Mesendoderm (in vitro differentiated cells): ENCODE results near the gene ZNF662.

Experiments used
- DNase-seq: peaks from one replicate; pipeline ENCODE4 v3.0.0; 2013
- H2AK5ac ChIP-seq: 2 replicates; pipeline ENCODE4 v1.6.1; 2013; ENCODE audit warnings: low read length, inconsistent platforms
- H2BK120ac ChIP-seq: 2 replicates; pipeline ENCODE4 v1.6.1; 2013; ENCODE audit warnings: low read depth, mild to moderate bottlenecking, low read length, moderate library complexity, mixed read lengths
- H2BK15ac ChIP-seq: replicated peaks from 2 replicates; pipeline ENCODE4 v1.6.1; 2013; ENCODE audit warnings: low read depth, mild to moderate bottlenecking, moderate library complexity
- H2BK5ac ChIP-seq: 2 replicates; pipeline ENCODE4 v1.6.1; 2013; ENCODE audit warnings: low read length, inconsistent platforms
- H3K18ac ChIP-seq: 2 replicates; pipeline ENCODE4 v1.6.1; 2013; ENCODE audit warnings: mild to moderate bottlenecking, low read length, mixed read lengths
- H3K23ac ChIP-seq: one replicate; pipeline ENCODE4 v1.6.1; 2013; ENCODE audit warnings: low read length
- H3K27ac ChIP-seq: 2 replicates; pipeline ENCODE4 v1.5.1; 2013; ENCODE audit warnings: low read depth, mild to moderate bottlenecking, inconsistent platforms, low read length, moderate library complexity
- H3K27me3 ChIP-seq: 2 replicates; pipeline ENCODE4 v1.6.1; 2013; ENCODE audit warnings: low read length, control low read depth, mild to moderate bottlenecking, inconsistent platforms; ENCODE audit not compliant: insufficient read depth, poor library complexity
- H3K36me3 ChIP-seq: 2 replicates; pipeline ENCODE4 v1.6.1; 2013; ENCODE audit warnings: low read length, inconsistent platforms; ENCODE audit not compliant: control insufficient read depth, insufficient read depth
- H3K4ac ChIP-seq: one replicate; pipeline ENCODE4 v1.6.1; 2013; ENCODE audit warnings: low read depth, mild to moderate bottlenecking, low read length, moderate library complexity
- H3K4me1 ChIP-seq: 2 replicates; pipeline ENCODE4 v1.6.1; 2013; ENCODE audit warnings: low read depth, low read length, inconsistent platforms; ENCODE audit not compliant: control insufficient read depth
- H3K4me2 ChIP-seq: 2 replicates; pipeline ENCODE4 v1.6.1; 2013; ENCODE audit warnings: low read length
- H3K4me3 ChIP-seq: 2 replicates; pipeline ENCODE4 v1.5.1; 2013; ENCODE audit warnings: mild to moderate bottlenecking, low read length
- H3K56ac ChIP-seq: one replicate; pipeline ENCODE4 v1.6.1; 2013; ENCODE audit warnings: low read length
- H3K79me1 ChIP-seq: 2 replicates; pipeline ENCODE4 v1.6.1; 2013; ENCODE audit warnings: low read length, inconsistent platforms
- H3K79me2 ChIP-seq: 2 replicates; pipeline ENCODE4 v1.6.1; 2013; ENCODE audit warnings: mild to moderate bottlenecking, low read length; ENCODE audit not compliant: control insufficient read depth, insufficient read depth
- H3K9ac ChIP-seq: 2 replicates; pipeline ENCODE4 v1.6.1; 2013; ENCODE audit warnings: low read length, inconsistent platforms
- H4K5ac ChIP-seq: one replicate; pipeline ENCODE4 v1.6.1; 2013; ENCODE audit warnings: low read length
- H4K8ac ChIP-seq: one replicate; pipeline ENCODE4 v1.6.1; 2013; ENCODE audit warnings: low read depth, mild to moderate bottlenecking, control low read depth, low read length, moderate library complexity
- WGBS: extraction: QIAGEN DNeasy Blood & Tissue Kit; methylation state at CpG from one replicate; pipeline ENCODE4 v1.1.7; 2013; ENCODE audit warnings: low lambda C conversion rate, missing lambda C conversion rate; ENCODE audit not compliant: insufficient coverage; ENCODE audit errors: extremely low coverage; 5-methylcytosine and 5-hydroxymethylcytosine counted together

The ZNF662 gene

GRCh38 chr3:42891042-42891441 is 14.9 kb upstream of the ZNF662 start:
- Histone ChIP-seq H4K5ac (no peak overlapping the region), H3K18ac (no peak overlapping the region), H3K36me3 (no peaks in the 10 kb centered on the region), H3K4me1 (peaks cover 8% of the 10 kb centered on the region), H2AK5ac (no peak overlapping the region), H2BK120ac (peak overlapping the region; percentile 45), H2BK15ac (no peak overlapping the region), H3K79me1 (no peaks in the 10 kb centered on the region), H3K27me3 (no peaks in the 10 kb centered on the region), H3K79me2 (no peaks in the 10 kb centered on the region), H3K4me3 (no peak overlapping the region), H2BK5ac (no peak overlapping the region), H4K8ac (no peak overlapping the region), H3K56ac (peak overlapping the region; percentile 26), H3K27ac (no peak overlapping the region), H3K23ac (no peak overlapping the region), H3K4me2 (no peak overlapping the region), H3K9ac (no peak overlapping the region), H3K4ac (no peak overlapping the region)
- WGBS = no CpG with 5 or more reads among the region's 2 CpGs
- peak; percentile 84 for DNase-seq

GRCh38 chr3:42892169-42892568 is 13.8 kb upstream of the ZNF662 start:
- no peak overlapping the region for H3K18ac ChIP-seq
- no peak for DNase-seq
- no CpG with 5 or more reads among the region's 1 CpG for WGBS
- no peak overlapping the region for H2BK120ac ChIP-seq
- peak overlapping the region; percentile 85 for H2BK15ac ChIP-seq
- peaks cover 5% of the 10 kb centered on the region for H3K4me1 ChIP-seq
- no peak overlapping the region for H3K4me3 ChIP-seq
- no peak overlapping the region for H3K23ac ChIP-seq
- no peak overlapping the region for H2AK5ac ChIP-seq
- H4K5ac ChIP-seq = no peak overlapping the region
- no peak overlapping the region for H2BK5ac ChIP-seq
- H4K8ac ChIP-seq = no peak overlapping the region
- no peaks in the 10 kb centered on the region for H3K27me3 ChIP-seq
- no peaks in the 10 kb centered on the region for H3K79me1 ChIP-seq
- no peaks in the 10 kb centered on the region for H3K79me2 ChIP-seq
- H3K56ac ChIP-seq = no peak overlapping the region
- H3K9ac ChIP-seq = no peak overlapping the region
- H3K36me3 ChIP-seq = no peaks in the 10 kb centered on the region
- no peak overlapping the region for H3K4me2 ChIP-seq
- H3K4ac ChIP-seq = no peak overlapping the region
- H3K27ac ChIP-seq = no peak overlapping the region

- no peak overlapping the region for H2BK120ac ChIP-seq
- H4K5ac ChIP-seq = no peak overlapping the region
- no peak overlapping the region for H3K4me2 ChIP-seq
- no peak overlapping the region for H2BK15ac ChIP-seq
- H3K27ac ChIP-seq = no peak overlapping the region
- H3K79me1 ChIP-seq = no peaks in the 10 kb centered on the region
- no peaks in the 10 kb centered on the region for H3K79me2 ChIP-seq
- H3K27me3 ChIP-seq = no peaks in the 10 kb centered on the region
- H3K18ac ChIP-seq = no peak overlapping the region
- no peaks in the 10 kb centered on the region for H3K4me1 ChIP-seq
- no peaks in the 10 kb centered on the region for H3K36me3 ChIP-seq
- no peak overlapping the region for H4K8ac ChIP-seq
- no CpG with 5 or more reads among the region's 1 CpG for WGBS
- no peak overlapping the region for H2AK5ac ChIP-seq
- H3K56ac ChIP-seq = no peak overlapping the region
- H2BK5ac ChIP-seq = no peak overlapping the region
- no peak for DNase-seq
- H3K4ac ChIP-seq = no peak overlapping the region
- no peak overlapping the region for H3K23ac ChIP-seq
- no peak overlapping the region for H3K4me3 ChIP-seq
- H3K9ac ChIP-seq = no peak overlapping the region
Observed at GRCh38 chr3:42892807-42893206, 13.1 kb upstream of the ZNF662 start.

GRCh38 chr3:42894698-42895579 is 11.0 kb upstream of the ZNF662 start:
- no peaks in the 10 kb centered on the region for H3K27me3 ChIP-seq
- H3K79me1 ChIP-seq = no peaks in the 10 kb centered on the region
- no peak overlapping the region for H3K23ac ChIP-seq
- no peak overlapping the region for H3K4me2 ChIP-seq
- no peak overlapping the region for H4K5ac ChIP-seq
- H4K8ac ChIP-seq = no peak overlapping the region
- H3K56ac ChIP-seq = no peak overlapping the region
- no peaks in the 10 kb centered on the region for H3K36me3 ChIP-seq
- no peak overlapping the region for H3K18ac ChIP-seq
- H2BK120ac ChIP-seq = no peak overlapping the region
- no peak overlapping the region for H3K4ac ChIP-seq
- DNase-seq = no peak
- no peak overlapping the region for H3K4me3 ChIP-seq
- no peak overlapping the region for H3K9ac ChIP-seq
- no peak overlapping the region for H2BK15ac ChIP-seq
- no peak overlapping the region for H2BK5ac ChIP-seq
- H2AK5ac ChIP-seq = no peak overlapping the region
- no peaks in the 10 kb centered on the region for H3K79me2 ChIP-seq
- no peaks in the 10 kb centered on the region for H3K4me1 ChIP-seq
- no CpG with 5 or more reads among the region's 3 CpGs for WGBS
- no peak overlapping the region for H3K27ac ChIP-seq

- Histone ChIP-seq H3K4ac (peak overlapping the region; percentile 24), H3K23ac (no peak overlapping the region), H3K36me3 (no peaks in the 10 kb centered on the region), H4K8ac (no peak overlapping the region), H3K79me2 (no peaks in the 10 kb centered on the region), H3K27me3 (no peaks in the 10 kb centered on the region), H3K4me1 (no peaks in the 10 kb centered on the region), H2BK15ac (no peak overlapping the region), H3K79me1 (no peaks in the 10 kb centered on the region), H3K27ac (no peak overlapping the region), H3K56ac (no peak overlapping the region), H2AK5ac (no peak overlapping the region), H3K4me2 (no peak overlapping the region), H3K4me3 (no peak overlapping the region), H2BK120ac (no peak overlapping the region), H3K18ac (no peak overlapping the region), H3K9ac (no peak overlapping the region), H2BK5ac (no peak overlapping the region), H4K5ac (no peak overlapping the region)
- DNase-seq = no peak
Observed at GRCh38 chr3:42895580-42895868, 10.4 kb upstream of the ZNF662 start.
